SHP77 (cell line): ENCODE data around the gene CPNE7.
"Not testable (repeated sequence)": the region's sequence is repeated elsewhere in the genome, so short reads cannot be mapped to it uniquely, and the experiment has no call there.

Experiments
- DNase-seq, 2 experiments: peaks; one replicate each; lab custom pipeline; 2025; lab: John Stamatoyannopoulos, UW

CPNE7 gene

DNA sequence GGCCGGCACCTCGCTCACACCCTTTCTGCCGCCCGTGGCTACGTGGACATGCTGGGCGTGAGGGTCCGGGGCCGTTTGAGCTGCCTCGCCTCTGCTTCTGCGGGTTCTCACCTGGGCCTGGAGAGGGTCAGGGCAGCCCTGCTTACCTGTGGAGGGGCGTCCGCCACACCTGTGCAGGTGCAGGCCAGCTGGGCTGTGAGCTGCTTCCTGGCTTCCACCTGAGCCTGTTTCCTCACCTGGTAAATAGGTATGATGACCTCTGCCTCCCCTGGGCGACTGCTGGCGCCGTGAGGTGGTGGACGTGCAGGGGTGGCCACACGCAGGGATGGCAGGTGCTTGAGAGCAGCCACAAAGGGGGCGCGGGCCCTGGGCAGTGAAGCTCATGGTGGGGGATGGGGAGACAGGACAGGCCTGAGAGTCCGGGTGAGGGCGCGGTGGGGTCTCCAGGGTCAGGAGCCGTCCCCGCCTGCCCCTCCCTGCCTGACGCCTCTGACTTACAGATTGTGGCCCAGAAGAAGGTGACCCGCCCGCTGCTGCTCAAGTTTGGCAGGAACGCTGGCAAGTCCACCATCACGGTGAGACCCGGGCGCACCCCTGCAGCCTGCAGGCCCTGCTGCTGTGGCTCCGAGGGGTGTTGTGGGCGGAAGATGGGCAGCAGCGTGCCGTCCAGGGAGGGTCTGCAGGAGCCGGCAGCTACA, 7.8 kb downstream of the CPNE7 start:
- DNase-seq, result no peak

DNA sequence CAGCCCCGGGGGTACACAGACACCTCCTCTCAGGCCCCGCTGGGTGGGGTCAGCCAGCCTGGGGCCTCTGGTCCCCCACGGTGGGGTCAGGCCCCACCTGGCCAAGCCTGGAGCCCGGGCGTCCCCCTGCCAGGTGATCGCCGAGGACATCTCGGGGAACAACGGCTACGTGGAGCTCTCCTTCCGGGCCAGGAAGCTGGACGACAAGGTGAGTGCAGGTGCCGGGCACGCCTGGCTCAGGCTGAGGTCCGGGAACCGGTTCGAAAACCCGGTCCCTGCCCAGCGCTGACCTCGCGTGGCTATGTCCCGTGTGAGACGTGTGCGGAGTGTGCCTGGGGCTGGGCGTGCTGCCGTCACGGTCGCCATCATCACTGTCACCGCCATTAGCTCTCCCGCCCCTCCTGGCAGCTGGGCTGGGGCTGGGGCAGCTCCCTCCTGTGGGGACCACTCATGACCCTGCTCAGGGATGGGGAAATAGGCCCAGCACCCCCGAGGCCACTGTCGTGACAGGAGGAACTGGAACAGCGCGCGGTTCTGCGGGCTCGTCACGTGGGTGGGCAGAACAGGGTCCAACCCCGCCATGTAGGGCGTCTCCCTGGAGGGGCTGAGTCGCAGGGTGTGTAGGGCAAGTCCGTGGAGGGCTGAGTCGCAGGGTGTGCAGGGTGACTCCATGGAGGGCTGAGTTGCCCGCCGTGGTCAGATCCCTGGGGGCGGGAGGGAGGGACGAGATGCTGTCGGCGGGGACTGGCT, 8.5 kb downstream of the CPNE7 start:
- DNase-seq, result no peak

GRCh38 chr16:89584768-89585549, 9.4 kb downstream of the CPNE7 start:
- DNase-seq, result no peak

GRCh38 chr16:89586218-89586617, 10.7 kb downstream of the CPNE7 start:
- DNase-seq, result no peak

DNA sequence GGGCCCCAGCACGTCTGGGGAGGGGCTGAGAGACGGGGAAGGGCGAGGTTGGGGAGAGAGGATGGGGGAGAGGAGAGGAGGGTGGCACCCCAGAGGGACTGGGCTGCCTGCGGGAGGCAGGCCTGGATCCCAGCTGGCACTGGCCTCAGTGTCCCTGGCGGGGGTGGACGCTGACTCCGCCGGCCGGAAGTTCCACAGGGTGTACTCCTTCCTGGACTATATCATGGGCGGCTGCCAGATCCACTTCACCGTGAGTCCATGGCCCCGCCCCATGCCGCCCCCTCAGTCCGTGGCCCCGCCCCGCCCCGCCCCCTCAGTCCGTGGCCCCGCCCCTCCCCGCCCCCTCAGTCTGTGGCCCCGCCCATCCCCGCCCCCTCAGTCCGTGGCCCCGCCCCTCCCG, 11.3 kb downstream of the CPNE7 start:
- DNase-seq, result peak in 1 of 2 experiments; percentile 26

DNA sequence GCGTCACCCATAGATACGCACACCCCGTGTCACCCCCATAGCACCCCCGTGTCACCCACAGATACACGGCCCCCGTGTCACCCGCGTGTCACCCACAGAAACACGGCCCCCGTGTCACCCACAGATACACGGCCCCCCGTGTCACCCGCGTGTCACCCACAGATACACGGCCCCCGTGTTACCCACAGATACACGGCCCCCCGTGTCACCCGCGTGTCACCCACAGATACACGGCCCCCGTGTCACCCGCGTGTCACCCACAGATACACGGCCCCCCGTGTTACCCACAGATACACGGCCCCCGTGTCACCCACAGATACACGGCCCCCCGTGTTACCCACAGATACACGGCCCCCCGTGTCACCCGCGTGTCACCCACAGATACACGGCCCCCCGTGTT, 12.1 kb downstream of the CPNE7 start:
- DNase-seq, result not testable (repeated sequence)

DNA sequence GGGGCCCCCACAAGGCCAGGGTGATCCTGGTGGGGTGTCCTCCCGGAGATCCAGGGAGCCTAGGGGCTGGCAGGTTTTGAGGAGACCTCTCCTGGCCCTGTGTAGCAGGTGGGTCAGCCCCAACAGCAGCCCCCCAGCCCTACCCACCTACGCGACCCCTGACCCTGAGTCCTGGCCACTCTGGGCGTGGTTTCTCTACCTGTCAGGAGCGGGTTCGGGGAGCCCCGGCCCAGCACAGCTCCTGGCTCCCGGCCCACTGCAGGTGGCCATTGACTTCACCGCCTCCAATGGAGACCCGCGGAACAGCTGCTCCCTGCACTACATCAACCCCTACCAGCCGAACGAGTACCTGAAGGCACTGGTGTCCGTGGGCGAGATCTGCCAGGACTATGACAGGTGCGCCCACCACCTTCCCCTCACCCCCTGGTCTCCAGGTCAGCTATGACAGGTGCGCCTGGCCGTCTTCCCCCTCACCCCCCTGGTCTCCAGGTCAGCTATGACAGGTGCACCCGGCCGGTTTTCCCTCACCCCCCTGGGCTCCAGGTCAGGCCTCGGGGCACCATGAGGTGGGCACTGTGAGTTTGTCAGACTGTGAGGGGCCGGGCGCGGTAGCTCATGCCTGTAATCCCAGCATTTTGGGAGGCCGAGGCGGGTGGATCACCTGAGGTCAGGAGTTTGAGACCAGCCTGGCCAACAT, 13.0 kb downstream of the CPNE7 start:
- DNase-seq, result no peak

DNA sequence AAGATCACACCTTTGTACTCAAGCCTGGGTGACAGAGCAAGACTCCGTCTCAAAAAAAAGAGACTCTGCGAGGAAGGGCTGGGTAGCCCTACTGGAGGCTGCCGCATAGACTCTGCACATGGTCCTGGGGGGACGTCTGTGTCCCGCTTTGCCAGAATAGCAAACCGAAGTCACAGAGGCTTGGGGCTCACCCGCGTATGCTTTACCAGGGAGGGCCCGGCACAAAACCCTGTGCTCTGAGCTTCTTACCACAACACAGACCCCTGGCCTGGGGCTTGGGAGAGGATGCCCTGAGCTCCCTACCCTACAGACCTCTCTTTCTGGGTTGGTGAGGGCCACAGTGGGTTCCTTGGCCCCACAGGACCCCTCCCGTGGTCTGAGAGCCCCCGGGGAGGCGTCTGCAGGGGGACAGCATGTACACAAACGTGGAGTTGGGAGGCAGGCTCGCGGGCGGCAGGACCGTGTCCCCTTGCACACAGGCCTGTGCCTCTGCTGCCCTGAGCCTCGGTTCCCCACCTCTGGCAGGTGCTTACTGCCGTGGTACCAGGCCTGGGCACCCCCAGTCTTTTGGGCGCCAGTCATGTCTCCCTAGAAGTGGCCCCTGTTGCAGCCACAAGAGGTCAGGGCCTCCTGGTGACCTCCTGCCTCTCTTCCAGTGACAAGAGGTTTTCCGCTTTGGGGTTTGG, 13.8 kb downstream of the CPNE7 start:
- DNase-seq, result no peak

DNA sequence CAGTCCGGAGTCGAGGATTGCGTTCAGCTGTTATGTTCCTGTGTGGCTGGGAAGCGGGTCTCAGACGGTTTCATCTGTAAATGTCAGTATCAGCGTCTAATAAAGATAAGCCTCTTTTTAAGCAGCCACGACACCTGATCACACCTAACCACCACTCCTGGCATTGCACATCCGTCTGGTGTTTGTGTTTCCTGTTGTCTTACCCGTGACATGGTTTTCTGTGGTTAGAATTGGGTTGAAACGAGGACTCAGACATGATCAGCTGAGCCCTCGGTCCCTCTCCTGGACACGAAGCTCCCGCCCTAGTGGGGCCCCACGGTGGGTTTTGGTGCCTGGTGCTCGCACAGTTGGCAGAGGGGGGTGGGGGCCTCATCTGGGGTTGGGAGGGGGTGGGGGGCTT, 18.3 kb downstream of the CPNE7 start:
- no peak for DNase-seq

DNA sequence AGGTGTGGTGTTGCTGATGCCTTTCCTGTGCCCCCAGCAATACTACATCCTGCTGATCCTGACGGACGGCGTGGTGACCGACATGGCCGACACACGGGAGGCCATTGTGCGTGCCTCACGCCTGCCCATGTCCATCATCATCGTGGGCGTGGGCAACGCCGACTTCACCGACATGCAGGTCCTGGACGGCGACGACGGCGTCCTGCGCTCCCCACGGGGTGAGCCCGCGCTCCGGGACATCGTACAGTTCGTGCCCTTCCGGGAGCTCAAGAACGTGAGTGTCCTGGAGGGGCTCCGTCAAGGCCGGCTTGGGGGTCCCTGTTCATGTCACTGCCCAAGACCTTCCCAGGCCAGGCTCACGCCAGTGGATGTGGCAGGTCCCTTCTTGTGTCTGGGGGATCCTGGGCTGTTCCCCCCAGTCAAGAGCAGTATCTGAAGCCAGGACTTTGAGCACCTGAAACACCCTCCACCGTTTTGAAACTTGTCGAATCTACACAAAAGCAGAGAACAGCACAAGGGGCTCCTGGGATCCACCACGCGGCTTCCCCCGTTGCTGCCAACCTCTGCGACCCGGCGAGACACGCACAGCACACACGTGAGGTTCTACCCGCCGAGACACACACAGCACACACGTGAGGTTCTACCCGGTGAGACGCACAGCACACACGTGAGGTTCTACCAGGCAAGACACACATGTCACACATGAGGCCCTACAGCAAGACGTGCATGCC, 19.9 kb downstream of the CPNE7 start:
- DNase-seq, result no peak

DNA sequence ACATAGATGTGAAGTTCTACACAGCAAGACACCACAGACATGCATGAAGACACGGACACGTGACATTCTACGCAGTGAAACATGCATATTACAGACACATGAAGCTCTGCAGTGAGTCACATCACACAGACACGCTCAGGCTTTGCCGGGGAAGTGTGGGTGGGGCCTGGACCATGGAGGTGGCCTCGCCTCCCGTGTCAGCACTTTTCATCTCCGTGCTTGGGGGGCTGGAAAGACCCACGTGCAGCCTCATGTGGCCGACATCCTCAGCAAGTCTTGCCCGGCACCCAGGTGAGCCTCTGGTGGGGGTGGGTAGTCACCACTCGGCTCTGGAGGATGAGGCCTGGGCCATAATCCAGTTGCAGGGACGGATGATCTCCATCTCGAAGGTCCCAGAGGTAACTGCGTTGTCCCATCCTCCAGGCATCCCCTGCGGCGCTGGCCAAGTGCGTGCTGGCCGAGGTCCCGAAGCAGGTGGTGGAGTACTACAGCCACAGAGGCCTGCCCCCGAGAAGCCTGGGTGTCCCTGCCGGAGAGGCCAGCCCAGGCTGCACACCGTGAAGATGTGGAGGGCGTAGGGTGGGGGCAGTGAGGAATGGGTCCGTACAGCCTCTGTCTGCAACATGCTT, 20.6 kb downstream of the CPNE7 start:
- DNase-seq, result no peak

- no peak for DNase-seq
These were observed 21.5 kb downstream of the CPNE7 start for GRCh38 chr16:89596957-89597649.

- peak in 1 of 2 experiments; percentile 32 for DNase-seq
These were observed 22.6 kb downstream of the CPNE7 start for GRCh38 chr16:89598199-89598598.

DNA sequence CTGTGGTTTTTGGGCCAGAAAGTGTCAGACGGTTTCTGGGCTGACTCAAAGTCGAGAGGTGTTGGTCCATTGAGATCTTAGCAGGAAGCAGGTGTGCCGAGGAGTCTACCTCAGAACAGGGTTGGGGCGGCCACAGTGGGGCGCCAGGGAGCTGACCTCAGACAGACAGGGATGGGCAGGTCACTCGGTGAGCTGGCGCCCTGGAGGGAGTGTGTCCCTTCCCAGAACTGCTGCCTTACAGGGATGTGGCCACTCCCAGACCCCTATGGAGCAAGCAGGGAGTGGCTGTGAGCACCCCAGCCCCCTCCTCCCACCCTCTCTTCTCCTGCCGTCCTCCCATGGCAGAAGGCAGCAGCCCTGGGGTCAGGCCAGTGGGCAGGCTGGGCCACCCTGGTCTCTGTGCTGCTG, 23.9 kb downstream of the CPNE7 start:
- DNase-seq, result peak; percentile 77 to 79

DNA sequence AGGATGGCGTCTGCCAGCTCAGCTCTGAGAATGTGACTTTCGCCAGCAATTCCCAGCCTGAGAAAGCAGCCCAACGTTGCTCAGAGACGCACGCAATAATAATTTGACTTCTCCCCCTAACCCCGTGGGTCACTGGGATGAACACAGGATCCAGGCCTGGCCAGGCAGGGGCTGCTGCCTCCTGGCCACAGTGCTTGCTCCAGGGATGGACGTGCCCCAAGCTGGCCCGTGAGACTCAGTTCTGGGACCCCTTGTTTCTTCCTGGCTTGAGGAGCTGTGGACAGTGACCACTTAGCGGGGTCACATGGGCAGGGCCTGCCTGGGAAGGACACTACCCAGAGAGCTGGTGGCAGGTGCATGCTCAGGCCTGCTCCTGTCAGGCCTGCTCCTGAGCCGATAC, 24.3 kb downstream of the CPNE7 start:
- DNase-seq, result no peak

DNA sequence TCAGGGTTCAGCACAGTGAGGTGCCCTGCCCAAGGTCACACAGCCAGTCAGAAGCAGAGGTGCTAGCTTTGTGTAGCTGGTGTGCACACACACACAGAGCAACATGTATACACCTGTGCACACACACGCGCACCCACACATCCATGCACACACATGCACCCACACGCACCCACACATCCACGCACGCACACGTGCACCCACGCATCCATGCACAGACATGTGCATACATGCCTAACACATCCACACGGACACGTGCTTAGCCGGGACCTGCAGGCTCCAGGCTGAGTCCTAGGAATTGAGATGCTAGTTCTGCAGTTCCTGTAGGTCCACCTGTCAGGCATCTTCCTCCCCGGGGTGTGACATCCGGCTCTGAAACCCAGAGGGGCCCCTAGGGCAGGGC, 24.9 kb downstream of the CPNE7 start:
- DNase-seq, result no peak

DNA sequence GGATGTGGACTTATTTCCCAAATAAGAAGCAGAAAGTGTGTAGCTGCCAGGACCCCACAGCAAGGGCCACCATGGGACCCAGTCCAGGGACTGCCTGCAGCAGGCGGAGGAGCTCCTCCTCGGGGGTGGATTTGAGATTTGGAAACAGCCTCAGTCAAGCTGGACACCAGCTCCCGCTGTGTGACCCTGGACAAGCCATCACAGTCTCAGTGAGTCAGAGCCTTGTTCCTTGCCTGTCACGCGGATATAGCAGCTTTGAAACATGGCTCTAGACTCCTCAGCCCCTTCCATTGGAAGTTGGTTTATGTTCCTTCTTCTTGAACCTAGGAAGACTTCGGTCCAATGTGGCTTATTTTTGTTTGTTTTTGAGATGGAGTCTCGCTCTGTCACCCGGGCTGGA, 25.4 kb downstream of the CPNE7 start:
- DNase-seq, result no peak

GRCh38 chr16:89601906-89602272, 26.3 kb downstream of the CPNE7 start:
- no peak for DNase-seq

GRCh38 chr16:89602273-89602951, 26.9 kb downstream of the CPNE7 start:
- peak; percentile 18 to 38 for DNase-seq
